GM18861 (cell line): Measurements from ENCODE around the gene RPS6KA1.
"Not testable (repeated sequence)": the region's sequence is repeated elsewhere in the genome, so short reads cannot be mapped to it uniquely, and the experiment has no call there.

Experiments
- ATAC-seq: cut with Tn5 transposase; IDR thresholded peaks from one replicate; pipeline ENCODE4 v1.9.1; 2021; ENCODE audit not compliant: unreplicated experiment

RPS6KA1 gene

DNA sequence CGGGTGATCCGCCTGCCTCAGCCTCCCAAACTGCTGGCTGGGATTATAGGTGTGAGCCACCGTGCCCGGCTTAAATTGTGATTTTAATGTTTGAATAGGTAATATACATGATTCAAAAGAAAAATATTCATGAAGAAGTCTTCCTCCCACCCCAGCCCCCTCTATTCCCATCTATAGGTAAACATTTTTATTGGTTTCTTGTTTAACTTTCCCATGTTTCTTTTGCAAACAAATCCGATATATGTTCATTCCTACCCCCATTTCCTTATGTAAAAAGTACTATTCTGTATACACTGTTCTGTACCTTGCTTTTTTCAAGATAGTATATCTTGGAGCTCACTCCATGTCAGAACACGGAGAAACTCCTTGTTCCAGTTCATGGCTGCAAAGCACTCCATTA is 23.2 kb downstream of the RPS6KA1 start:
- no peak for ATAC-seq

DNA sequence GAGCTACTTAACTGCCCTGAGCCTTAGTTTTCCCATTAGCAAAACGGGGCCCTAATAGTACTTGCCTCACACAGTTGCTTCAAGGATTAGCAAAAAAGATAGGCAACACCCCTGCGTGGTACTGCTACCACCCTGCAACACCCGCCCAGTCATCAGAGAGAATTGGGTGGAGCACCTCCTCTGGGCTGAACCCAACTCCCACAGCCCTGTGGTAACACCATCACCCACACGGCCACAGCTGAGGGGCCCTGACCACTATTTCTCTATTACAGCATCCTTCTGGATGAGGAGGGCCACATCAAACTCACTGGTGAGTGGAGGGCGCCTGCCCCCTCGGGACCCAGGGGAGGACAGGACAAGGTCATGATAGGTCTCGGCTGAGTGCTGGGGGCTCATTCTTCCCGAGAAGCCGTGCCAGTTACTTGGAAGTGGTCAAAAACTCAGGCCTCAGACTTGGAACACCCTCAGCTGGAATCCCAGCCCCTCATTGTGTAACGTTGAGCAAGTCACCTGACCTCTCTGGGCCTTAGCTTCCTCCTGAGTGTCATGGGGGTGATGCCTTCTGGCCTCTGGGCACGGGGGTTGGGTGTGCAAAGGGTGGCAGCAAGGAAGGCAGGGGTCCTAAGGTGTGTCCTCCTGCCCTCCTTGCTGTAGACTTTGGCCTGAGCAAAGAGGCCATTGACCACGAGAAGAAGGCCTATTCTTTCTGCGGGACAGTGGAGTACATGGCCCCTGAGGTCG is 24.6 kb downstream of the RPS6KA1 start:
- ATAC-seq = no peak

DNA sequence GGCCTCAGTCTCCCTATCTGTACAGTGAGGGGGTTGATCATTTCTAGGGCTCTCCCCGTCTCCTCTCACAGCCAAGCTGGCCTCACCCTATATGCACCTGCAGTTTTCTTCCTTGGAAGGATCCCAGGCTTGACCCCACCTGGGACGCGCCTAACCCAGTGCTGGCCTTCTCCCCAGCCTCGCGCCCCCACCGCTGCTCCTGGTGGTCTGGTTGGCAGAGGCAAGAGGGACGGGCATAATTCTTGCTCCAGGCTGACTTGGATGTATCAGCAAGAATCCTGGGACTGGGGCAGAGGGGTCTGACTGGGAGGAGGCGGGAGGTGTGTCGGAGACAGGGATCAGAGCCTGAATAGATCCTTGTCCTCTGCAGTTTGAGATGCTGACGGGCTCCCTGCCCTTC is 25.2 kb downstream of the RPS6KA1 start:
- ATAC-seq = no peak

DNA sequence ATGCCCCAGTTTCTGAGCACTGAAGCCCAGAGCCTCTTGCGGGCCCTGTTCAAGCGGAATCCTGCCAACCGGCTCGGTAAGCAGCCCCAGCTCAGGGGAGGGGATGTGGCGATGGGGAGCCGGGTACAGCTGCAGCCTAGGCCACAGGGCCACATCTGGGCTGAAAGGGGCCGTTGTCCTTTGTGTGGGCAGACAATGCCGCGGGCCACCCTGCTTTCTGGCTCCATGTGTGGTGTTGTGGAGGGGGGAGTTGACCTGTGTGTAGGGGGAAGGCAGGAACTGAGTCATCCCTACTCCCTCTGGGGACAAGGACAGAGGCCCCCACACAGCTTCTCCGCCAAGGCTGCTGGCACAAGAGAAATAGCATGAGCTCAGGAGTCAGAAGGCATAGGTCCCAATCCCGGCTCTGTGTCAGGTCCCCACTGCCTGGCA is 26.0 kb downstream of the RPS6KA1 start:
- ATAC-seq = no peak

DNA sequence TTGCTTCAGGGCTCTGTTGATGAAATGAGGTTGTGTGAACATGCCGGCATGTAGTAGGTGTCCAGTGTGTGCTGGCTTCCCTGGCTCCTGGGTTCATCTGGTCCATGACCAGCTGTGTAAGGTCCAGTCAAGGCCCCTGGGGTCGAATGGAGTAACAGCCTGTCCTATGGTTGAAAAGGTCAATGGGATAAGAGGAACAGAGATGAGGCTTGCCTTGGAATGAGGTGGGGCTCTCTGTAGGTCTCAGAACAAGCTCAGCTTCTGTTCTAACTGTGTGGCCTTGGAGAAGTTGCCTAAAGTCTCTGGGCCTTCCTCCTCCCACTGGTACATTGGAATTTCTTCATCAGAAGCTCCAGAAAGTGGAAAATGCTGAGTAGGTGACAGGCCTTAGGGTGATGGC is 26.6 kb downstream of the RPS6KA1 start:
- ATAC-seq = no peak

DNA sequence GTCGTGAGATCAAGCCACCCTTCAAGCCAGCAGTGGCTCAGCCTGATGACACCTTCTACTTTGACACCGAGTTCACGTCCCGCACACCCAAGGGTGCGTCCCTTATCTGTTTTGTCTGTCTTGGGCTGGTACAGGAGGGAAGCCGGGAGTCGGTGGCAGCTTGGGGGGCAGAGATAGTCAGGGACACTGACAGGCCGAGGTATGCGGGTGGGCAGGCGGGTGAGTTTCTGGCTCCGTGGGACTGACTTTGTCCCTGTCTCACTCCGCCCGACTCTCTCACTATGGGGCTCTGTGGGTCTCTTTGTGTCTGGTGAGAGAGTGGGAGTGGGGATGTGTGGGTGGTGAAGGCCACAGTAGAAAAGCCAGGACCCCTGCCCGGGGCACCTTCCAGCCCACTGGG is 27.4 kb downstream of the RPS6KA1 start:
- ATAC-seq = no peak

DNA sequence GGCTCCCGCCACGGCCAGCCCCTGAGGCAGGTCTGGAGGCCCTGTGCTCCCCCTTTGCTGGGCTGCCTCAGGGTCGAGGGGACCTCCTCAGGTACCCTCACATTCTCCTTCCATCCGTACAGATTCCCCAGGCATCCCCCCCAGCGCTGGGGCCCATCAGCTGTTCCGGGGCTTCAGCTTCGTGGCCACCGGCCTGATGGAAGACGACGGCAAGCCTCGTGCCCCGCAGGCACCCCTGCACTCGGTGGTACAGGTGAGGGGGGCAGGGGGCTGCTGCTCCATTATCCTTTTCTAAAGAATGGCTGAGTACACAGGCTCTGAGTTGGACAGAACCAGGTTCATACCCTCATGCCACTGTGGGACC is 29.1 kb downstream of the RPS6KA1 start:
- no peak for ATAC-seq

DNA sequence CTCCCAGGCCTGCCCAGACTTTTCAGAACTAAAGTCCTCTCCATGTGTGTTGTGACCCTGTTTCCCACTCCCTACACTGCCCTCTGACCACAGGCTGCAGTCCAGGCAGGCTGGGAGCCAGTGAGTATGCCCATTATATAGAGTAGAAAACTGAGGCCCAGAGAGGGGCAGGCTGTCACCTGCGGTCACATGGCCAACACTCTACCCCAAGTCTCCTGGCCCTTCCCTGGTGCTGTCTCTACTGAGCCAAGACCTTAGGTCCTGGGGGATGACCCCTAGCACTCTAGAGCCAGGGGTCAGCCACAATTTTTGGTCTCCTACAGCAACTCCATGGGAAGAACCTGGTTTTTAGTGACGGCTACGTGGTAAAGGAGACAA is 30.8 kb downstream of the RPS6KA1 start:
- no peak for ATAC-seq

DNA sequence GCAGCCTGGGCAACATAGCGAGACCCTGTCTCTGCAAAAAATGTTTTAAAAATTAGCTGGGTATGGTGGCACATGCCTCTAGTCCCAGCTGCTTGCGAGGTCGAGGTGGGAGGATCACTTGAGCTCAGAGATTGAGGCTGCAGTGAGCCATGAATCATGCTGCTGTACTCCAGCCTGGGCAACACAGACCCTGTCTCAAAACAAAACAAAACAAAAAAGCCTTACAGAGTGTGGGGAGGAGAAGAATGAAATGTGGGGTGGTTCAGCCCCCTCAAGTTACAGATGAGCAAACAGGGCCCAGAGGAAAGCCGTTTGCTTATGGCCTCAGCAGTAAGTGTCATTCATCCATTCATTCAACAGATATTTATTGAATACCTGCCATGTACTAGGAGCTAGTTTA is 40.7 kb downstream of the RPS6KA1 start:
- ATAC-seq = no peak

DNA sequence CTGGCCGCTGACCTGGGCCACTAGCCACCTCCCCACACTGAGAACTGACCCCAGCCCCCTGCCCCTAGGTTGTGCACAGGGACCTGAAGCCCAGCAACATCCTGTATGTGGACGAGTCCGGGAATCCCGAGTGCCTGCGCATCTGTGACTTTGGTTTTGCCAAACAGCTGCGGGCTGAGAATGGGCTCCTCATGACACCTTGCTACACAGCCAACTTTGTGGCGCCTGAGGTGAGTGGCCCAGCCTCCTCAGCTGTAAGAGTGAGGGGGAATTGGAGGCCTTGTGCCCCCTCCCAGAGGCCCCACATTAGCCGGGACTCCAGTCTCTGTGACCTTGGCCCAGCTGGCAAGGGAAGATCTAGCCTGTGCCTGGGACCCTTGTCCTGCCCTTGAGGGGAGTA is 41.8 kb downstream of the RPS6KA1 start:
- no peak for ATAC-seq

DNA sequence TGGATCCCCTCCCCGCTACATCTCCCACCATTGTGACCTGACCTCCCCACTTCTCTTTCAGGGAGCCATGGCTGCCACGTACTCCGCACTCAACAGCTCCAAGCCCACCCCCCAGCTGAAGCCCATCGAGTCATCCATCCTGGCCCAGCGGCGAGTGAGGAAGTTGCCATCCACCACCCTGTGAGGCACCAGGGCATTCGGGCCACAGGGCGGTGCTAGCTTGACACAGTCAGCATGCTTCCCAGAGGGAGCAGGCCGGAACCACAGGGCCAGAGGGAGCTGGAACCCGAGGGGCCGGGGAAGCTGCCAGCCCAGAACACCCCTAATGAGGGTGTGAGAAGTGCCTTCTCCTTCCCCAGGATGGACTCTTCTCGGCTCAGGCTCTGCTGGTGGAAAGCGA is 44.5 kb downstream of the RPS6KA1 start:
- ATAC-seq = no peak

DNA sequence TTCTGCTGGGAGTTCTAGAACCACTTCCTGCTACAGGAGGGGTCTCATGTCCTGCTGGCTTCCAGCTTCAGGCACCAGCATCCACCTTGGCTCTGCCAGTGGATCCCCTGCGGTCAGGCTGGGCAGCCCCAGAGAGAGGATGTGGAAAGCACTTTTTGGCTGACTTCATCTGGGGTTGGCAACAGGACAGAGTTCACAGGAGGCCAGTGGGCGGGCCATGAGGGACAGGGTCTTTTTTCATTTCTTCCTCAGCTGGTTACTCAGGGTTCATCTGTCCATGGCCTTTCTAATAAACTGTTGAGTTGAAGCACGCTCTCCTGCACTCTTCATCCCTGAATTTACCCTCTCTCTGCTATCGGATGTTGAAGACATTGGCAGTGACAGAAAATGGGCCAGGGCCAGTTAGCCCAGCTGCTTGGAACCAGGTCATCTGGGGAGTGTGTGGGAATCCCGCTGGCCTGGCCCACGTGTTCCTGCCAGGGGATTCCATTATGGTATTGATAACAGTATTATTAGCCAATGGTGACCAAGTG is 45.2 kb downstream of the RPS6KA1 start:
- no peak for ATAC-seq

DNA sequence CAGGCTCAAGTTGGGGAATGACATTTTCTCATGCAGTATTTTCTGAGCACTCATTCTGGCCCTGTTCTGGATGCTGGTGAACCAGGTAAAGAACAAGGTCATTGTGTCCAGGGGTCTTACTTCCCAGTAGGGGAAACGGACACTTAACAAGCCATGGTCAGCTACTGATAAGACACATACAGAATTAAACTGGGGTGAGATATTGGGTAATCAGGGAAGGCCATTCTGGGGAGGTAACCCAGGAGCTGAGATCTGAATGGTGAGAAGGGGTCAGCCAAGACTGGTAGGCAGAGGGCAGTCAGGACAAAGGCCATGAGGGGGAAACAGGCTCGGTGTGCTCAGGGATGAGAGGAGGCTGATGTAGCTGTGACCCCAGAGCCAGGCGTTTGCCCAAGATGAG is 45.8 kb downstream of the RPS6KA1 start:
- ATAC-seq = no peak

DNA sequence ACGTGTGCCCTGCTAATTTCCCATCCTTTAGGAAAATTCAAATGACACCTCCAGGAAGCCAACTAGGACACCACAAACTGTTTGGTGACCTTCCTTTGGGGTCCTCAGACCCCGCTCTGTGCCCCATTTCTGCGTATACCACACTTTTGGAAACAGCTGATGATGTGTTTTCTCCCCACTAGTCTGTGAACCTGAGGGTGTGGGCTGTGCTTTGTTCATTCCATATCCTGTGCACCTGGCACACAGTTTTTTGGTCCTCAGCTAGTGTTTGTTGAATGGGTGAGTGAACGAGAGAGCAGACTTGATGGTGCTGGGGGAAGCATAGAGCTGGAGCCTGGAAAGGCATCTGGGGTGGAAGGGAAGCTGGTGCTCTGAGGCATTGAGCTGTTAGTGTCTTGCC is 48.6 kb downstream of the RPS6KA1 start:
- no peak for ATAC-seq

DNA sequence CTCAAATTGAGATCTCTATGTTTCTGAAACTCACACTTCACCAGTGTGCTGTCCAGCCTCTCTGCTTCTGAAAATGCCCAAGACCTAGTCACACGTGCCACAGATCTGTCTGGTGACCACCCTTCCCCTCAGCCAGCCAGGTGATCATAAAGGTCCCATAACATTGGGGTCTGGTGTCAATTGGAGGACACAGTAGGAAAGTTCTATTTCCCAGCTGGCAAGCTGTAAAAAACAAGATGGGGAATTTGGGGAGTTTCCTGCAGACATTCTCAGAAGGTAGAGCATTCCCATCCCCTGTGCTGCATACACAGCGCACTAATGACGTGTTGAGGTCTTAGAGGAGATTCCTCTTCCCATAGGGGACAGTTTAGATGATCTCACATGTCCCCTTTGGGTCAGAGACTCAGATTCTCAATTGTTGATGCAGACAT is 50.1 kb downstream of the RPS6KA1 start:
- no peak for ATAC-seq

DNA sequence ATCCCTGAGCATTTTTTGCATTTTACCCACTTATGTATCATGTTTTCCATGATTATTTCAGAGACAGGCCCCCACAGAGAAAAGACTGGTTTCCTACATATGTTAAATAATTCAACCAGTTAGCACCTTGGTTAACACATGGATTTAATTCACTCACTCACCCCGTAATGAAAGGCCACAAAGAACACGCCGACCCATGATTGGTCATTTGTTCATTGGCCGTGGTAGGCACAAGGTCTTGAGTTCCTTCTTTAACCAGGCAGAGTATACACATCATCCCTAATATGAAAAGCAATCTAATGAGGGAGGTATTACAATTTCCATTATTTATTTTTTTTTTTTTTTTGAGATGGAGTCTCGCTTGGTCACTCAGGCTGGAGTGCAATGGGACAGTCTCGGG is 50.6 kb downstream of the RPS6KA1 start:
- no peak for ATAC-seq

DNA sequence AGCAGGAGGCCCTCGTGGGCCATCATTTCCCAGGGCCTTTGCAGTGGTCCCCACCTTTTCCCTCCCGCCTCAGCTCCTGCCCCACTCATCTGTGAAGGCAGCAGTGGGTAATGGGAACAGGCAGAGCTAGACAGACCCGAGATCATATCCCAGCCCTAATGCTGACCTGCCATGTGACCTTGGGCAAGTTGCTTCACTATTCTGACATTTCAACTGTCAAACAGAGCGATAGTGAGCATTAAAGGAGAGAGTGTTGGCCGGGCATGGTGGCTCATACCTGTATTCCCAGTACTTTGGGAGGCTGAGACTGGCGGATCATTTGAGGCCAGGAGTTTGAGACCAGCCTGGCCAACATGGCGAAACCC is 51.7 kb downstream of the RPS6KA1 start:
- ATAC-seq = no peak

DNA sequence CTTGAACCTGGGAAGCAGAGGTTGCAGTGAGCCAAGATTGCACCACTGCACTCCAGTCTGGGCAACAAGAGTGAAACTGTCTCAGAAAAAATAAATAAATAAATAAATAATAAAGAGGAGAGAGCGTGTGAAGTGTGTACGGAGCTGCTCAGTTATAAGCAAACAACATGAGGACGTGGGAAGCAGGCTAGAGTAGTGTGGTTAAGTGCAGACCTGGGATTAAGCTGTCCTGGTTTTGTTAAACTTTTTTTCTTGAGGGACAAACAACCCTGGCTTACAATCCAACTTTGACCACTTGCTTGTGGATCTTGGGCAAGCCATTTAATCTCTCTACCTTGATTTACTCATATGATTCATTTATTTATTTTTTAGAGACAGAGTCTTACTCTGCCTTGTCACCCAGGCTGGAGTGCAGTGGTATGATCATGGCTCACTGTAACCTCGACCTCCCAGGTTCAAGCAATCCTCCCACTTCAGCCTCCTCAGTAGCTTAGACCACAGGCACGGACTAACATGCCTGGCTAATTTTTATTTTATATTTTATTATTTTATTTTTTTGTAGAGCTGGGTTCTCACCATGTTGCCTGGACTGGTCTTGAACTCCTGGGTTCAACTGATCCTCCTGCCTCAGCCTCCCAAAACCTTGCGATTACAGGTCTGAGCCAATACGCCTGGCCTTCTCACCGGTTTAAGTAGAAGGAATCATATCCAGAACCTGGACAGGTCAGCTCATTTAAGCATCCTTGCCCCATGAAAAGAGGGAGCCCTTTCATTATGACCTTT is 52.7 kb downstream of the RPS6KA1 start:
- ATAC-seq = no peak

DNA sequence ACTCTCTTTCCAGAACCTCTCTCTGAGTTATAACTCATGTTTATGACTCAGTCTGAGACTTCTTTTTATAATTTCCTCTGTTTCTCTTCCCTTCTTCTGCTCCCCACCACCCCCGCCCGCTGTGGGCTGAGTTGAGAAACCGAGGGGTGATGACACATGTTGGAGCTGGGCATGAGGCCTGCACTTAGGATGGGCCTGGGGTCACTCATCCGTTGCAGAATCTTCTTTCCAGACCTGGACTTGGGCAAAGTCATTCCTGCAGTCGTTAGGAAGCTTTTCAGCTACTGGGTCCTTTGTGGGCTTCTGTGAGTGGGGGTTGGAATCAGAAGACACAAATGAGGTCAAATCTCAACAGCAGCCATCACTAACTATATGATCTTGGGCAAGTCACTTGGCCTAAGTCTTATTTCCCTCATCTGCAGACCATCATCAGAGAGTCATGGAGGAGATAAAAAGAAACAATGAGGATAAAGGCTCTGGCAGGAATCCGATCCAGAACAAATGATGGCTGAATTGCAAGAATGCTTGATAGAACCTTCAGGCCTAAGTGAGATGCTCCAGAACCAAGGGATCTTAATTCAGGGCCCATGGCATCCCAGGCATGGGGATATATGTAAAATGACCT is 53.4 kb downstream of the RPS6KA1 start:
- ATAC-seq = peak; percentile 39

DNA sequence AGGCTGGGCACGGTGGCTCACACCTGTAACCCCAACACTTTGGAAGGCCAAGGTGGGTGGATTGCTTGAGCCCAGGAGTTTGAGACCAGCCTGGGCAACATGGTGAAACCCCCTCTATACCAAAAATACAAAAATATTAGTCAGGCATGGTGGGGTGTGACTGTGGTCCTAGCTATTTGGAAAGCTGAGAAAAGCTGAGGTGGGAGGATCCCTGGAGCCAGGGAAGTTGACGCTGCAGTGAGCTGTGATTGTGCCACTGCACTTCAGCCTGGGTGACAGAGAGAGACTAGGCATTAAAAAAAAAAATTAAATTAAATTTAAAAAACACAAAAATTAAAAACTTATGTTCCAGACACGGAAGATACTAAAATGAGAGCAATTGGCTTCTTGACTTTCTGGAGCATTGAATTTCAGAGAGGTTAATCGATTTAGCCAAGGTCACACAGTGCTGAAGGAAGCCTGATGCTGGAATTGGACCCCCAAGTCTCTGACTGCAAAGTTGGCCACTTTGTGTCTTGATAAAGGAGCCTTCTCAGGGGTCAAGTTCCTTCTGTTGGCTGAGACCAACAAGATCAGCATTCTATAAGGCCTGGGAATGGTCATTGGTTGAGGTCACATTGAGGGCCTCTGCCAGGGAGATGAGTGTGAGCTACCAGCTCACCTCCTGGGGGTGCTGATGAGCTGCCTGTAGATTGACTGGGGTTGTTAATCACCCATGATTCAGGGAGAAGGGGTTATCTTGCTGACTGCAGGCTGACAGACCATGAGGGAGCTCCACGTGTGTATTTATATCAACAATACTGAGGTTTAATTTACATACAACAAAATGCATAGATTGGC is 54.3 kb downstream of the RPS6KA1 start:
- ATAC-seq = no peak

DNA sequence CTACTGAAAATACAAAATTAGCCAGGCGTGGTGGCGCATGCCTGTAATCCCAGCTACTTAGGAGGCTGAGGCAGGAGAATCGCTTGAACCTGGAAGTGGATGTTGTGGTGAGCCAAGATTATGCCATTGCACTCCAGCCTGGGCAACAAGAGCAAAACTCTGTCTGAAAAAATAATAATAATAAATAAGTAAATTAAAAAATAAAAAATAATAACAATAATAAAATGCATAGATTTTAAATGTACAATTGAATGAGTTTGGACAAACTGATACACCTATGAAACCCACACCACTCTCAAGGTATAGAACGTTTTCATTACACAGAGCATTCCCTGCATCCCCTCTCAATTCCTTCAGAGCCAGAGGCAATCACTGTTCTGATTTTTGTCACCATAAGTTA is 55.0 kb downstream of the RPS6KA1 start:
- not testable (repeated sequence) for ATAC-seq
